ENCODE results near the gene RPS15.
A peak's percentile ranks its signal among the peaks of the same experiment; 100 is the strongest.
"Not testable (repeated sequence)": the region's sequence is repeated elsewhere in the genome, so short reads cannot be mapped to it uniquely, and the experiment has no call there.

Gene RPS15

GRCh38 chr19:1402411-1403070, 35.7 kb upstream of the RPS15 start:
- DNase-seq, result no peak

GRCh38 chr19:1406774-1407527, 31.2 kb upstream of the RPS15 start:
- peak; percentile 95 for DNase-seq

- DNase-seq, result peak; percentile 43
These were observed 30.5 kb upstream of the RPS15 start, which contains the start of gene DAZAP1 for GRCh38 chr19:1407528-1408299. Gene DAZAP1 (plus strand): TSS chr19:1407586. CDS start chr19:1407774, 188 bp downstream.

GRCh38 chr19:1408300-1409203, 29.6 kb upstream of the RPS15 start:
- DNase-seq, result peak; percentile 33

- no peak for DNase-seq
These were observed 28.8 kb upstream of the RPS15 start for GRCh38 chr19:1409204-1410005.

GRCh38 chr19:1410136-1410786, 27.9 kb upstream of the RPS15 start:
- no peak for DNase-seq

GRCh38 chr19:1410789-1411188, 27.4 kb upstream of the RPS15 start:
- DNase-seq, result no peak

GRCh38 chr19:1411255-1412191, 26.7 kb upstream of the RPS15 start:
- no peak for DNase-seq

- no peak for DNase-seq
These were observed 25.8 kb upstream of the RPS15 start for GRCh38 chr19:1412323-1412923.

- no peak for DNase-seq
These were observed 25.0 kb upstream of the RPS15 start for GRCh38 chr19:1412995-1413800.

GRCh38 chr19:1416014-1416841, 22.0 kb upstream of the RPS15 start:
- DNase-seq, result no peak

- no peak for DNase-seq
These were observed 21.1 kb upstream of the RPS15 start for GRCh38 chr19:1417145-1417544.

GRCh38 chr19:1417681-1418495, 20.3 kb upstream of the RPS15 start:
- DNase-seq, result no peak

- DNase-seq, result no peak
These were observed 19.8 kb upstream of the RPS15 start for GRCh38 chr19:1418496-1418775.

GRCh38 chr19:1418951-1419738, 19.1 kb upstream of the RPS15 start:
- DNase-seq, result no peak

- not testable (repeated sequence) for DNase-seq
These were observed 18.1 kb upstream of the RPS15 start for GRCh38 chr19:1420085-1420484.
